Hepatocyte (in vitro differentiated cells): ENCODE results near the gene C19orf25.

Experiments
- CTCF ChIP-seq: fragments of 200-600 bp; sonication (generic); IDR thresholded peaks from 2 replicates; pipeline ENCODE4 v1.5.1; 2016; ENCODE audit warnings: antibody characterized with exemption, mild to moderate bottlenecking; ENCODE audit not compliant: poor library complexity
- EZH2 ChIP-seq: fragments of 200-600 bp; sonication (generic); IDR thresholded peaks from 2 replicates; pipeline ENCODE4 v1.6.1; 2016; ENCODE audit warnings: antibody characterized with exemption, mild to moderate bottlenecking, borderline replicate concordance
- EZH2phosphoT487 ChIP-seq: fragments of 200-600 bp; sonication (generic); IDR thresholded peaks from one replicate; pipeline ENCODE4 v1.6.1; 2018; ENCODE audit warnings: antibody characterized with exemption, mild to moderate bottlenecking, low read depth, moderate library complexity; ENCODE audit not compliant: unreplicated experiment, severe bottlenecking

- TF ChIP-seq EZH2 (no peak), CTCF (no peak), EZH2phosphoT487 (no peak)
Measured at GRCh38 chr19:1491114-1491848, 12.3 kb upstream of the C19orf25 start, which contains the start of gene REEP6.
